Measurements from ENCODE around the gene PPP1R3C. TPM values are rescaled to one million over a fixed set of nuclear protein-coding genes. Genes with fewer than 3 reads are reported as not detected.

The PPP1R3C gene
- total RNA-seq, 1 experiment from 2014 or later: 2.7 TPM

- intact Hi-C loops (cut with micrococcal nuclease; ENCODE audit: unreplicated experiment): no loop called here
- ChIA-PET POLR2A (ENCODE audit: low non-redundant PET) (no interaction called here), CTCF (no interaction called here)
- no peaks in the 10 kb centered on the region for H3K36me3 ChIP-seq (ENCODE audit: insufficient read depth, low read length, poor library complexity, severe bottlenecking)
- no peaks in the 10 kb centered on the region for H3K9me3 ChIP-seq (ENCODE audit: low read depth, low read length, poor library complexity, severe bottlenecking)
- H3K4me3 ChIP-seq (ENCODE audit: low read depth, low read length, poor library complexity, severe bottlenecking): no peak overlapping the region
- H3K4me1 ChIP-seq (ENCODE audit: insufficient read depth, low read length, poor library complexity, severe bottlenecking): peaks cover 7% of the 10 kb centered on the region
- DNase-seq (ENCODE audit: low spot score): no peak
- TF ChIP-seq EZH2 (IDR thresholded peaks at IDR 0.05; ENCODE audit: borderline replicate concordance, low read depth, low read length, poor library complexity, severe bottlenecking) (no peak), CTCF (conservative IDR thresholded peaks at IDR 0.05; ENCODE audit: low read depth, low read length) (no peak)
- no peak overlapping the region for H3K27ac ChIP-seq (ENCODE audit: low read depth, low read length, poor library complexity, severe bottlenecking)
- no peaks in the 10 kb centered on the region for H3K27me3 ChIP-seq (replicated peaks; ENCODE audit: insufficient read depth, low read depth, low read length, poor library complexity)
- no TSS peak for BruUV-seq (replicated peaks)
These were observed 46.4 kb upstream of the PPP1R3C start for GRCh38 chr10:91679296-91679695.

GRCh38 chr10:91677911-91678310, 45.0 kb upstream of the PPP1R3C start:
- H3K36me3 ChIP-seq (ENCODE audit: insufficient read depth, low read length, poor library complexity, severe bottlenecking): no peaks in the 10 kb centered on the region
- POLR2A ChIA-PET (ENCODE audit: low non-redundant PET): no interaction called here
- CTCF ChIA-PET: no interaction called here
- no peak for DNase-seq (ENCODE audit: low spot score)
- intact Hi-C loops (cut with micrococcal nuclease; ENCODE audit: unreplicated experiment): no loop called here
- H3K4me3 ChIP-seq (ENCODE audit: low read depth, low read length, poor library complexity, severe bottlenecking): no peak overlapping the region
- BruUV-seq (replicated peaks): no TSS peak
- no peaks in the 10 kb centered on the region for H3K9me3 ChIP-seq (ENCODE audit: low read depth, low read length, poor library complexity, severe bottlenecking)
- no peak overlapping the region for H3K27ac ChIP-seq (ENCODE audit: low read depth, low read length, poor library complexity, severe bottlenecking)
- TF ChIP-seq EZH2 (IDR thresholded peaks at IDR 0.05; ENCODE audit: borderline replicate concordance, low read depth, low read length, poor library complexity, severe bottlenecking) (no peak), CTCF (conservative IDR thresholded peaks at IDR 0.05; ENCODE audit: low read depth, low read length) (no peak)
- peaks cover 7% of the 10 kb centered on the region for H3K4me1 ChIP-seq (ENCODE audit: insufficient read depth, low read length, poor library complexity, severe bottlenecking)
- no peaks in the 10 kb centered on the region for H3K27me3 ChIP-seq (replicated peaks; ENCODE audit: insufficient read depth, low read depth, low read length, poor library complexity)

GRCh38 chr10:91672021-91672608, 39.2 kb upstream of the PPP1R3C start:
- Histone ChIP-seq H3K4me1 (ENCODE audit: insufficient read depth, low read length, poor library complexity, severe bottlenecking) (peaks cover 3% of the 10 kb centered on the region), H3K4me3 (ENCODE audit: low read depth, low read length, poor library complexity, severe bottlenecking) (no peak overlapping the region), H3K27me3 (replicated peaks; ENCODE audit: insufficient read depth, low read depth, low read length, poor library complexity) (no peaks in the 10 kb centered on the region), H3K9me3 (ENCODE audit: low read depth, low read length, poor library complexity, severe bottlenecking) (no peaks in the 10 kb centered on the region), H3K36me3 (ENCODE audit: insufficient read depth, low read length, poor library complexity, severe bottlenecking) (no peaks in the 10 kb centered on the region), H3K27ac (ENCODE audit: low read depth, low read length, poor library complexity, severe bottlenecking) (no peak overlapping the region)
- ChIA-PET POLR2A (ENCODE audit: low non-redundant PET) (no interaction called here), CTCF (no interaction called here)
- BruUV-seq (replicated peaks): no TSS peak
- intact Hi-C loops (cut with micrococcal nuclease; ENCODE audit: unreplicated experiment): no loop called here
- peak; percentile 83 for DNase-seq (ENCODE audit: low spot score)
- TF ChIP-seq CTCF (conservative IDR thresholded peaks at IDR 0.05; ENCODE audit: low read depth, low read length): no peak
- TF ChIP-seq EZH2 (IDR thresholded peaks at IDR 0.05; ENCODE audit: borderline replicate concordance, low read depth, low read length, poor library complexity, severe bottlenecking): no peak

Measured in A673 (cell line).